OCI-LY3 (cell line): ENCODE measurements around the gene CAMKMT.

Source experiments
- CTCF ChIP-seq: fragments of 200-600, 300-600 bp; sonication (generic); IDR thresholded peaks from 2 replicates; pipeline ENCODE4 v1.5.1; 2014; ENCODE audit warnings: antibody characterized with exemption, low read length, low read depth
- EZH2phosphoT487 ChIP-seq: fragments of 200-600 bp; shearing (Covaris generic); IDR thresholded peaks from 2 replicates; pipeline ENCODE4 v1.6.1; 2018; ENCODE audit warnings: antibody characterized with exemption, mixed run types, low read depth

- TF ChIP-seq CTCF (no peak), EZH2phosphoT487 (no peak)
Measured at GRCh38 chr2:44766777-44767176, 405.0 kb downstream of the CAMKMT start.
